RWPE1 (cell line): ENCODE results near the gene C16orf74.

ENCODE experiments used
- CTCF ChIA-PET: fragments of 350-600 bp; sonication (Branson Sonifier 250); formaldehyde crosslinking; extraction: SDS; loops from one replicate; lab custom pipeline; 2021; lab: Yijun Ruan, JAX
- POLR2A ChIA-PET: fragments of 400-600 bp; formaldehyde crosslinking; extraction: SDS; loops from one replicate; lab custom pipeline; 2020; ENCODE audit warnings: antibody characterized with exemption; ENCODE audit not compliant: low non-redundant PET; lab: Yijun Ruan, JAX
- DNase-seq: peaks from one replicate; pipeline ENCODE4 v3.0.0; 2012; ENCODE audit warnings: low spot score
- H3K27ac ChIP-seq: fragments of 450-650 bp; 2 replicates; pipeline ENCODE4 v1.5.1; 2017
- TF ChIP-seq, protein P1 (sequence below): fragments of 450-650 bp; conservative IDR thresholded peaks from 2 replicates; pipeline ENCODE4 v1.5.1; 2017; ENCODE audit warnings: low read depth, mild to moderate bottlenecking

The C16orf74 gene

DNA sequence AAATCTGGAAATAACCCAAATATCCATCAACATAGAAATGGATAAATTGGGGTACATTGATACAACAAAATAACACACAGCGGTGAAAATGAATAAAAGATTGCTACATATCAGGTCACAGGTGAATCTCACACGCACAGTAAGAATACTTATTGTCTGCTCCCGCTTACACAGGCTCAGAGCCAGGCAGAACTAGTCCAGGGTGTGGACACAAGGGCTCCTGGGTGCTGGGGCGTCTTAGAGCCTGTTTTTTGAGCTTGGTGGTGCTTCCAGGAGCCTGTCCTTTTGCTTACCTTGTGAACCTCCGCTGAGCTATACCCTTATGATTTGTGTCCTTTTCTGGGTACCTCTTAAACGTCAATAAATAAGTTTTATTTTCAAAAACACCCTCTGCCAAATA is 19.8 kb upstream of the C16orf74 start:
- ChIA-PET POLR2A (no interaction called here), CTCF (interaction anchor here (1.0 kb wide), 1 partner anchor 50 kb away, joined by 3 read pairs; no protein-coding TSS in a partner anchor)
- DNase-seq: no peak
- TF ChIP-seq, protein P1, sequence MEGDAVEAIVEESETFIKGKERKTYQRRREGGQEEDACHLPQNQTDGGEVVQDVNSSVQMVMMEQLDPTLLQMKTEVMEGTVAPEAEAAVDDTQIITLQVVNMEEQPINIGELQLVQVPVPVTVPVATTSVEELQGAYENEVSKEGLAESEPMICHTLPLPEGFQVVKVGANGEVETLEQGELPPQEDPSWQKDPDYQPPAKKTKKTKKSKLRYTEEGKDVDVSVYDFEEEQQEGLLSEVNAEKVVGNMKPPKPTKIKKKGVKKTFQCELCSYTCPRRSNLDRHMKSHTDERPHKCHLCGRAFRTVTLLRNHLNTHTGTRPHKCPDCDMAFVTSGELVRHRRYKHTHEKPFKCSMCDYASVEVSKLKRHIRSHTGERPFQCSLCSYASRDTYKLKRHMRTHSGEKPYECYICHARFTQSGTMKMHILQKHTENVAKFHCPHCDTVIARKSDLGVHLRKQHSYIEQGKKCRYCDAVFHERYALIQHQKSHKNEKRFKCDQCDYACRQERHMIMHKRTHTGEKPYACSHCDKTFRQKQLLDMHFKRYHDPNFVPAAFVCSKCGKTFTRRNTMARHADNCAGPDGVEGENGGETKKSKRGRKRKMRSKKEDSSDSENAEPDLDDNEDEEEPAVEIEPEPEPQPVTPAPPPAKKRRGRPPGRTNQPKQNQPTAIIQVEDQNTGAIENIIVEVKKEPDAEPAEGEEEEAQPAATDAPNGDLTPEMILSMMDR: no peak
- no peak overlapping the region for H3K27ac ChIP-seq

DNA sequence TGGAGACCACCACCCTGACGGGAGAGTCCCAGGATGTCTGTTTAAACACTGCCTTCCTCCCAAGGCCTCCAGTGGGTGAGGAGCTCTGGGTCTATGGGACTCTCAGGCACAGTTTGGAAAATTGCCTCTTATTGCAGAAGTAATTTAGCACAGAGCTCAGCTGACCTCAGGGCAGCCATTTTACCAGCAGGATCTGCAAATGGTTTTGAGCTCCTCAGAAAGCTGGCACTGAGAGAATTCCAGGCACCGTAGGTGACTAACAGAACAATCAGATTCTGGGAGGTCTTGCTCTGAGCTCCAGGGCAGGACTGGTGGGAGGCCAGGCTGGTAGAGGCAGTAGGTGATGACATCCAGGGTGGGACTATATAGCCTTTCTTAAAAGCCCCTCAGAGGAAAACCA is 17.3 kb upstream of the C16orf74 start:
- DNase-seq: no peak
- TF ChIP-seq, protein P1: no peak
- CTCF ChIA-PET: no interaction called here
- H3K27ac ChIP-seq: peak overlapping the region; percentile 95
- POLR2A ChIA-PET: no interaction called here

DNA sequence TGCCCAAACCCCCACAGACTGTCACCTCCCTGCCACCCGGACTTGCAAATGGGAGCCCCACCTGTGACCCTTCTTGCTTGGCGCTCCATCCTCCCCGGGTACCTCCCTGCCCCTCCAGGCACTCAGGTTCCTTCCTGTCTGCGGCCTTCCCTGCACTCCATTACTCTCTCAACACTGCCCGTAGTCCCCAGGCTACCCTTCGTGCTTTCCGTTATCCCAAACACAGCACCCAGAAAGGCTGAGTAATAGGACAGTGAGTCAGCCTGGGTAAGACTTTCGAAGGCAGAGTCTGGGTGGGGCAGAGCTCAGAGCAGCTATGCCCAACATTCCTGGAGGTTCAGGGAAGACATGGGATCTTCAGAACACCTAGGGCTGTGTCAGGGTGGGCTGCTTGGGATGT is 16.6 kb upstream of the C16orf74 start:
- ChIA-PET POLR2A (no interaction called here), CTCF (no interaction called here)
- TF ChIP-seq, protein P1: no peak
- peak; percentile 93 for DNase-seq
- H3K27ac ChIP-seq: peak overlapping the region; percentile 95

DNA sequence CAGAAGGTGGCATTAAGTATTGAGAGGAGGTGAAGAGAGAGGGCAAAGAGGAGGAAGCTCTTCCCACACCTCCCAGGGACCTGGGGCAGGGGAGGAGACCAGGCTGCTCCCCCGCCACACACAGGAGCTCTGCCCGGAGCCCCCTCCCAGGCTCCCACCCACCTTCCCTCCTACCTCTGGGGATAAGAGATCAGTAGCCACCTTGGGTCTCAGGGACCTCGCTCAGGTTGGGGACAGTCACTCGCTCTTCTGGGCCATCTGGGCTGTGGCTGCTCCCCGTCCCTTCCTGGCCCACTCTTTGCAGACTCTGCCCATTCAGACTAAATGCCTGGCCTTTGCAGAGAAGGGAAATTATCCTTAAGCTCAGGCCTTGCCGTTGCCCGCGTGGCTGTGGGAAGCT is 14.9 kb upstream of the C16orf74 start:
- CTCF ChIA-PET: interaction anchor here (0.6 kb wide), 2 partner anchors 18 to 378 kb away, joined by 3 to 5 read pairs; no protein-coding TSS in a partner anchor
- H3K27ac ChIP-seq: peak overlapping the region; percentile 95
- TF ChIP-seq, protein P1: no peak
- POLR2A ChIA-PET: no interaction called here
- no peak for DNase-seq

DNA sequence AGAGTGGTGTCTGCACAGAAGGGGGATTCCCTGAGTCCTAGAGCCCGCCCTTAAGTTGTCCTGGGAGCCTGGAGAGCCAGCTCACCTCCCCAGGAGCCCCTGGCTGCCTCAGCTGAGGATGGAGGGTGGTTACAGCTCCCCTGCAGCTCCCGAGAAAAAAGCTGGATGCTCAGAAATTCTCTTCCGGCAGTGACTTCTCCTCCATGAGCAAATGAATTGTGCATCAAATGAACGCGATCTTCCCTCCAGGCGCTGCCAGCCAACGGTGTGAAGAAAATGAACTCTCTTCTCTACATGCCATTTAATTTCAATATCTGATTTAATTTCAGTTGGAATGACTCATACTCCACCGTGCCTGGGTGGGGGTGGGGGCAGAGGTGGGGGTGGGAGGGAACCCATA is 14.3 kb upstream of the C16orf74 start:
- no peak for DNase-seq
- CTCF ChIA-PET: interaction anchor here (0.6 kb wide), 1 partner anchor 378 kb away, joined by 3 read pairs; no protein-coding TSS in a partner anchor
- H3K27ac ChIP-seq: peak overlapping the region; percentile 95; the same call in 1 of the 2 replicates
- POLR2A ChIA-PET: no interaction called here
- TF ChIP-seq, protein P1: no peak

DNA sequence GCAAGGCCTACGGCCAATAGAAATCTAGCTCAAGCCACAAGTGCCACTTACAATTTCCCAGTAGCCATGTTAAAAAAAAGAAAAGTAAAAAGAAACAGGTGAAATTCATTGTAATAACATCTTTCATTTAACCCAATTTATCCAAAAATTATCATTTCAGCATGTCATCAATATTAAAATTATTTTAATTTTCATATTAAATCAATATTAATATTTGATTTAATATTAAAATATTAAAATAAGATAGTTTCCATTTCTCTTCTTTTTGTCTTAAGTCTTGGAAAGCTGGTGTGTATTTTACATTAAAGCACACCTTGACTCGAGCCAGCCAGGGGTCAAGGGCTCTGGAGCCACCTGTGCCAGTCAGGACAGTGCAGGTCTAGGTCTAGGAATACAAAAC is 12.7 kb upstream of the C16orf74 start:
- TF ChIP-seq, protein P1: no peak
- CTCF ChIA-PET: no interaction called here
- no peak for DNase-seq
- H3K27ac ChIP-seq: no peak overlapping the region
- POLR2A ChIA-PET: no interaction called here
